EL (cell line): Measurements from ENCODE around the gene GBP2.
A peak's percentile ranks its signal among the peaks of the same experiment; 100 is the strongest.

Experiments used
- DNase-seq: peaks from one replicate; pipeline ENCODE4 v3.0.0-alpha.2; 2016

Gene GBP2

GRCh38 chr1:89064632-89065031, 61.3 kb downstream of the GBP2 start:
- DNase-seq: peak; percentile 22

- DNase-seq: no peak
Observed at GRCh38 chr1:89063094-89063493, 62.8 kb downstream of the GBP2 start.

GRCh38 chr1:89060091-89060490, 65.8 kb downstream of the GBP2 start:
- DNase-seq: peak; percentile 51
